Neural progenitor cell (in vitro differentiated cells): Measurements from ENCODE around the gene ADCY1. TPM values are rescaled to one million over a fixed set of nuclear protein-coding genes. Genes with fewer than 3 reads are reported as not detected.

Experiments
- DNase-seq: peaks from one replicate; pipeline ENCODE4 v3.0.0-alpha.2; 2016; ENCODE audit warnings: low spot score
- H2AFZ ChIP-seq: fragments of 200-600 bp; sonication (generic); replicated peaks from 2 replicates; pipeline ENCODE4 v1.6.1; 2016; ENCODE audit warnings: antibody characterized with exemption
- H3F3A ChIP-seq: fragments of 200-600 bp; sonication (generic); 2 replicates; pipeline ENCODE4 v1.6.1; 2016; ENCODE audit warnings: antibody characterized with exemption, low read depth
- H3K27ac ChIP-seq: fragments of 200-600 bp; sonication (generic); 2 replicates; pipeline ENCODE4 v1.5.1; 2016; ENCODE audit warnings: mild to moderate bottlenecking
- H3K27me3 ChIP-seq: fragments of 200-600 bp; sonication (generic); 2 replicates; pipeline ENCODE4 v1.6.1; 2016; ENCODE audit warnings: mild to moderate bottlenecking, moderate library complexity
- H3K36me3 ChIP-seq: fragments of 200-600 bp; sonication (generic); 2 replicates; pipeline ENCODE4 v1.5.1; 2016
- H3K4me1 ChIP-seq: fragments of 200-600 bp; sonication (generic); 2 replicates; pipeline ENCODE4 v1.6.1; 2016; ENCODE audit warnings: mixed run types
- H3K4me2 ChIP-seq: fragments of 200-600 bp; sonication (generic); 2 replicates; pipeline ENCODE4 v1.6.1; 2016
- H3K4me3 ChIP-seq: fragments of 200-600 bp; sonication (generic); 2 replicates; pipeline ENCODE4 v1.5.1; 2016
- H3K79me2 ChIP-seq: fragments of 200-600 bp; sonication (generic); 2 replicates; pipeline ENCODE4 v1.6.1; 2016; ENCODE audit warnings: low read depth
- H3K9ac ChIP-seq: fragments of 200-600 bp; sonication (generic); 2 replicates; pipeline ENCODE4 v1.6.1; 2016
- H3K9me3 ChIP-seq: fragments of 200-600 bp; sonication (generic); 2 replicates; pipeline ENCODE4 v1.5.1; 2016; ENCODE audit warnings: low read depth
- H4K20me1 ChIP-seq: fragments of 200-600 bp; sonication (generic); 2 replicates; pipeline ENCODE4 v1.6.1; 2016; ENCODE audit warnings: low read depth
- H3K27ac Mint-ChIP-seq: 3 replicates; pipeline ENCODE4 v1.8.0; 2021; ENCODE audit warnings: mixed read lengths
- H3K27me3 Mint-ChIP-seq: 2 replicates; pipeline ENCODE4 v1.8.0; 2022; ENCODE audit warnings: low read depth, mild to moderate bottlenecking, inconsistent platforms, moderate library complexity, mixed read lengths; ENCODE audit not compliant: insufficient read depth
- H3K36me3 Mint-ChIP-seq: 3 replicates; pipeline ENCODE4 v1.8.0; 2021; ENCODE audit warnings: mixed read lengths
- H3K4me1 Mint-ChIP-seq: 3 replicates; pipeline ENCODE4 v1.8.0; 2021; ENCODE audit warnings: mixed read lengths
- H3K4me3 Mint-ChIP-seq: 3 replicates; pipeline ENCODE4 v1.8.0; 2021; ENCODE audit warnings: mild to moderate bottlenecking, moderate library complexity, mixed read lengths
- H3K9me3 Mint-ChIP-seq: 3 replicates; pipeline ENCODE4 v1.8.0; 2020; ENCODE audit warnings: mixed read lengths
- CTCF ChIP-seq: fragments of 200-600 bp; sonication (generic); IDR thresholded peaks from 2 replicates; pipeline ENCODE4 v1.5.1; 2017; ENCODE audit warnings: antibody characterized with exemption, mild to moderate bottlenecking
- EZH2 ChIP-seq: fragments of 200-600 bp; sonication (generic); IDR thresholded peaks from 2 replicates; pipeline ENCODE4 v1.6.1; 2017; ENCODE audit warnings: antibody characterized with exemption, mild to moderate bottlenecking, moderate library complexity
- EZH2phosphoT487 ChIP-seq: fragments of 200-600 bp; sonication (generic); IDR thresholded peaks from 2 replicates; pipeline ENCODE4 v1.6.1; 2017; ENCODE audit warnings: antibody characterized with exemption
- total RNA-seq: library from RNA; depleted of rRNA; stranded (reverse); fragments of >200 nt; gene quantifications from 2 replicates; pipeline ENCODE4 v1.2.3, GENCODE V29; 2015; ENCODE audit warnings: low replicate concordance

Gene ADCY1
- total RNA-seq, 1 donor from 2014 or later = 7.4 TPM

- H3K36me3 Mint-ChIP-seq = peaks cover 3% of the 10 kb centered on the region
Observed at GRCh38 chr7:45709168-45710042, 135.2 kb downstream of the ADCY1 start.

GRCh38 chr7:45710271-45711160 lies 136.3 kb downstream of the ADCY1 start:
- Mint-ChIP-seq H3K4me3 (no peak overlapping the region), H3K4me1 (no peaks in the 10 kb centered on the region), H3K36me3 (peaks cover 6% of the 10 kb centered on the region), H3K9me3 (no peaks in the 10 kb centered on the region), H3K27me3 (peaks cover 5% of the 10 kb centered on the region), H3K27ac (no peak overlapping the region)
- H3K4me3 ChIP-seq = no peak overlapping the region
- no peak for DNase-seq
- H3K27me3 ChIP-seq = no peaks in the 10 kb centered on the region
- no peak overlapping the region for H3K27ac ChIP-seq
- no peaks in the 10 kb centered on the region for H3K36me3 ChIP-seq
- no peaks in the 10 kb centered on the region for H3K9me3 ChIP-seq
- H2AFZ ChIP-seq = no peak overlapping the region
- H3K4me1 ChIP-seq = no peaks in the 10 kb centered on the region
- TF ChIP-seq EZH2 = no peak
- no peak for TF ChIP-seq CTCF
- TF ChIP-seq EZH2phosphoT487 = no peak
- no peak overlapping the region for H3K4me2 ChIP-seq
- no peaks in the 10 kb centered on the region for H4K20me1 ChIP-seq
- H3K79me2 ChIP-seq = no peaks in the 10 kb centered on the region
- H3F3A ChIP-seq = no peaks in the 10 kb centered on the region
- no peak overlapping the region for H3K9ac ChIP-seq

More at GRCh38 chr7:45709168-45710042, 135.2 kb downstream of the ADCY1 start:
- Histone ChIP-seq H3F3A (no peaks in the 10 kb centered on the region), H2AFZ (no peak overlapping the region), H3K9me3 (no peaks in the 10 kb centered on the region), H3K4me1 (no peaks in the 10 kb centered on the region), H3K4me3 (no peak overlapping the region), H3K36me3 (no peaks in the 10 kb centered on the region), H4K20me1 (no peaks in the 10 kb centered on the region), H3K27me3 (no peaks in the 10 kb centered on the region), H3K4me2 (no peak overlapping the region), H3K27ac (no peak overlapping the region), H3K79me2 (no peaks in the 10 kb centered on the region), H3K9ac (no peak overlapping the region)
- TF ChIP-seq EZH2 (no peak), CTCF (no peak), EZH2phosphoT487 (no peak)
- Mint-ChIP-seq H3K9me3 (no peaks in the 10 kb centered on the region), H3K27me3 (peaks cover 5% of the 10 kb centered on the region), H3K27ac (no peak overlapping the region), H3K4me3 (no peak overlapping the region), H3K4me1 (no peaks in the 10 kb centered on the region)
- no peak for DNase-seq

- no peak overlapping the region for H3K4me3 Mint-ChIP-seq
- TF ChIP-seq EZH2 = no peak
- TF ChIP-seq EZH2phosphoT487 = no peak
- TF ChIP-seq CTCF = no peak
- Histone ChIP-seq H3K36me3 (no peaks in the 10 kb centered on the region), H3K9ac (no peak overlapping the region), H3F3A (no peaks in the 10 kb centered on the region), H3K79me2 (no peaks in the 10 kb centered on the region), H3K27ac (no peak overlapping the region), H3K9me3 (no peaks in the 10 kb centered on the region), H2AFZ (no peak overlapping the region), H4K20me1 (no peaks in the 10 kb centered on the region), H3K27me3 (no peaks in the 10 kb centered on the region), H3K4me3 (no peak overlapping the region), H3K4me1 (no peaks in the 10 kb centered on the region), H3K4me2 (no peak overlapping the region)
- H3K4me1 Mint-ChIP-seq = no peaks in the 10 kb centered on the region
- H3K36me3 Mint-ChIP-seq = peaks cover 6% of the 10 kb centered on the region
- no peaks in the 10 kb centered on the region for H3K9me3 Mint-ChIP-seq
- peaks cover 5% of the 10 kb centered on the region for H3K27me3 Mint-ChIP-seq
- no peak for DNase-seq
- H3K27ac Mint-ChIP-seq = no peak overlapping the region
Observed at GRCh38 chr7:45711161-45711490, 137.0 kb downstream of the ADCY1 start.
